ENCODE data around the gene GUCY1A1.
A peak's percentile ranks its signal among the peaks of the same experiment; 100 is the strongest.

Gene GUCY1A1, protein sequence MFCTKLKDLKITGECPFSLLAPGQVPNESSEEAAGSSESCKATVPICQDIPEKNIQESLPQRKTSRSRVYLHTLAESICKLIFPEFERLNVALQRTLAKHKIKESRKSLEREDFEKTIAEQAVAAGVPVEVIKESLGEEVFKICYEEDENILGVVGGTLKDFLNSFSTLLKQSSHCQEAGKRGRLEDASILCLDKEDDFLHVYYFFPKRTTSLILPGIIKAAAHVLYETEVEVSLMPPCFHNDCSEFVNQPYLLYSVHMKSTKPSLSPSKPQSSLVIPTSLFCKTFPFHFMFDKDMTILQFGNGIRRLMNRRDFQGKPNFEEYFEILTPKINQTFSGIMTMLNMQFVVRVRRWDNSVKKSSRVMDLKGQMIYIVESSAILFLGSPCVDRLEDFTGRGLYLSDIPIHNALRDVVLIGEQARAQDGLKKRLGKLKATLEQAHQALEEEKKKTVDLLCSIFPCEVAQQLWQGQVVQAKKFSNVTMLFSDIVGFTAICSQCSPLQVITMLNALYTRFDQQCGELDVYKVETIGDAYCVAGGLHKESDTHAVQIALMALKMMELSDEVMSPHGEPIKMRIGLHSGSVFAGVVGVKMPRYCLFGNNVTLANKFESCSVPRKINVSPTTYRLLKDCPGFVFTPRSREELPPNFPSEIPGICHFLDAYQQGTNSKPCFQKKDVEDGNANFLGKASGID

DNA sequence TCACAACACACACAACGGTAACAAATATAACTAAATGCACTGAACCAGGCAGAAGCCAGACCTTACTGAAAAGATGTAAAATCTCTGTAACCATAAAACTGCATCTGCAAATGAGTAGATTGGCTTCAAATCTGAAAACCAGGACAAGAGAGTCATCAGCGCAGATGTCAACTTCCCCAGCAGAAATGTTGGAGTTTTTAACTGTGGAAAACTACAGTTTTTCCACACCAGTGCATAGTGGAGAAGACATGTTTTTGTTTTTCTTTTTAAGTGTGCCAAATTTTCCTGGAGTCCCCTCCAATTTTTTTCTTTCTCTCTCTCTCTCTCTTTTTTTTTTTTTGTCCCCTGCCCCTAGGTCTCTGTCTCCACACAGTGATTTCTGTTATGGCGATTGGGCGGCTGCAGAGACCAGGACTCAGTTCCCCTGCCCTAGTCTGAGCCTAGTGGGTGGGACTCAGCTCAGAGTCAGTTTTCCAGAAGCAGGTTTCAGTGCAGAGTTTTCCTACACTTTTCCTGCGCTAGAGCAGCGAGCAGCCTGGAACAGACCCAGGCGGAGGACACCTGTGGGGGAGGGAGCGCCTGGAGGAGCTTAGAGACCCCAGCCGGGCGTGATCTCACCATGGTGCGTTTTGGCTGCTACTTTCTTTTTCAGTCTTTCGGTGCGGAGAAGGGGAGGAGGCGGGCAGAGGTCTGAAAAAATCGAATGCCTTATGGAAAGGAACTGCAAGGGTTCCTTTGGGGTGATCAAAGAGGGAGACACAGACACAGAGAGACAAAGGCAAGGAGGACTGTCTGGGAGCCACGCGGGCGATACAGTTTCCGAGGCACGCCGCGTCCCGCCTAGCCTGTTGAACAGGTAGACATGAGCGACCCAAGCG is at the start of gene GUCY1A1:
Gene GUCY1A1, plus strand, starts transcription at position 505 of the 878 bp plus-strand sequence. CDS start 30,020 bp downstream, outside the sequence.
- DNase-seq (ENCODE audit: low spot score) (no peak), ATAC-seq (ENCODE audit: low read depth) (peak; percentile 40)
- TF ChIP-seq, protein P1, sequence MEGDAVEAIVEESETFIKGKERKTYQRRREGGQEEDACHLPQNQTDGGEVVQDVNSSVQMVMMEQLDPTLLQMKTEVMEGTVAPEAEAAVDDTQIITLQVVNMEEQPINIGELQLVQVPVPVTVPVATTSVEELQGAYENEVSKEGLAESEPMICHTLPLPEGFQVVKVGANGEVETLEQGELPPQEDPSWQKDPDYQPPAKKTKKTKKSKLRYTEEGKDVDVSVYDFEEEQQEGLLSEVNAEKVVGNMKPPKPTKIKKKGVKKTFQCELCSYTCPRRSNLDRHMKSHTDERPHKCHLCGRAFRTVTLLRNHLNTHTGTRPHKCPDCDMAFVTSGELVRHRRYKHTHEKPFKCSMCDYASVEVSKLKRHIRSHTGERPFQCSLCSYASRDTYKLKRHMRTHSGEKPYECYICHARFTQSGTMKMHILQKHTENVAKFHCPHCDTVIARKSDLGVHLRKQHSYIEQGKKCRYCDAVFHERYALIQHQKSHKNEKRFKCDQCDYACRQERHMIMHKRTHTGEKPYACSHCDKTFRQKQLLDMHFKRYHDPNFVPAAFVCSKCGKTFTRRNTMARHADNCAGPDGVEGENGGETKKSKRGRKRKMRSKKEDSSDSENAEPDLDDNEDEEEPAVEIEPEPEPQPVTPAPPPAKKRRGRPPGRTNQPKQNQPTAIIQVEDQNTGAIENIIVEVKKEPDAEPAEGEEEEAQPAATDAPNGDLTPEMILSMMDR (IDR thresholded peaks at IDR 0.05; ENCODE audit: poor library complexity, severe bottlenecking), result no peak
- peaks cover 45% of the 10 kb centered on the region for H3K27me3 ChIP-seq (ENCODE audit: insufficient read depth, poor library complexity, severe bottlenecking)
- no peak within 1 kb of the TSS for H3K27ac ChIP-seq (ENCODE audit: poor library complexity, severe bottlenecking)
- peak within 1 kb of the TSS; percentile 22 for H3K4me3 ChIP-seq (ENCODE audit: severe bottlenecking)
- no peaks in the 10 kb centered on the region for H3K9me3 ChIP-seq (ENCODE audit: severe bottlenecking)
- H3K36me3 ChIP-seq (ENCODE audit: low read depth), result no peaks in the 10 kb centered on the region
- no peaks in the 10 kb centered on the region for H3K4me1 ChIP-seq (ENCODE audit: insufficient read depth, poor library complexity, severe bottlenecking)

DNA sequence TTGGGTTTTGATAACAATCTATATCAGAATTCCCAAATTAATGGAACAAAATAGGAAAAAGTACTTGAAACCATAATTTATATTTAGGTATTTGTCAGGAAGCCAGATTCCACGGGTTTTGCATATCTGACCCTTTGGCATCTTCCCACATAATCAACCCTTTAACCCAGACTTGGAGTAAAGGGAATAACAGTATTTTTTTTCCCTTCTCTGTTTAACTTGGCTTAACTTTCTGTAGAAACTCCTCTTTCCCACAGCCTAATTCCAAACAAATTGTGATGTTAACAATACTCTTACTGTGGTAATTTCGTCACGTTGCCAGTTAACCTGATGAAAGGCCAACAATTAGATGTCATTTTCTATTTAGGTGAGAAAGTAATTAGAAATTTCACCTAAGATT is 49.4 kb upstream of the GUCY1A1 start:
- DNase-seq (ENCODE audit: low spot score), result no peak
- no peaks in the 10 kb centered on the region for H3K4me1 ChIP-seq (ENCODE audit: insufficient read depth, poor library complexity, severe bottlenecking)

DNA sequence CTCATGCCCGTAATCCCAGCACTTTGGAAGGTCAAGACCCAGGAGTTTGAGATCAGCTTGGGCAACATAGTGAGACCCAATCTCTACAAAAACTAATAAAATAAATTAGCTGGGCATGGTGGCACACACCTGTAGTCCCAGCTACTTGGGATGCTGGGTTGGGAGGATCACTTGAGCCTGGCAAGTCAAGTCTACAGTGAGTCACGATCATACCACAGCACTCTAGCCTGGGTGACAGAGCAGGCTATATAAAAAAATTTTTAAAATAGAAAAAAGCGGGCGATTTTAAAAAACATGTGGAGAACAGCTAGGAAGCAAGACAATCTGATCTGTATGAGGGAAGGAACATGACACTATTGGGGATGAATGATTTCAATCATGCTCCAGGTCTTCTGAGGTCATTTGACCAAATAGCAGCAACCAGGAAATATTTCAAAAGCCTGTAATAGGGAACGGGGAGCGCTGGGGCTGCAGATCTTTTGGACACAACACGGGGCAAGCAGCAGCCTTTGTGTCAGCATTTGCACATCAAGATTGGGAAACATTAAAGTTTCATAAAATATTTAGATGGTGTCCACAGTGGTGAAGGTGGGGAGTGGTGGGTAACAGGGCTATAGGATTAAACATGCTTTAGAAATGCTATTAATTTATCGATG is 48.3 kb upstream of the GUCY1A1 start:
- DNase-seq (ENCODE audit: low spot score), result no peak

More for the DNA sequence above, 49.4 kb upstream of the GUCY1A1 start:
- TF ChIP-seq, protein P1 (IDR thresholded peaks at IDR 0.05; ENCODE audit: poor library complexity, severe bottlenecking), result no peak
- ATAC-seq (ENCODE audit: low read depth), result no peak
- Histone ChIP-seq H3K27me3 (ENCODE audit: insufficient read depth, poor library complexity, severe bottlenecking) (no peaks in the 10 kb centered on the region), H3K4me3 (ENCODE audit: severe bottlenecking) (no peak overlapping the region), H3K36me3 (ENCODE audit: low read depth) (no peaks in the 10 kb centered on the region), H3K9me3 (ENCODE audit: severe bottlenecking) (no peaks in the 10 kb centered on the region), H3K27ac (ENCODE audit: poor library complexity, severe bottlenecking) (no peak overlapping the region)

DNA sequence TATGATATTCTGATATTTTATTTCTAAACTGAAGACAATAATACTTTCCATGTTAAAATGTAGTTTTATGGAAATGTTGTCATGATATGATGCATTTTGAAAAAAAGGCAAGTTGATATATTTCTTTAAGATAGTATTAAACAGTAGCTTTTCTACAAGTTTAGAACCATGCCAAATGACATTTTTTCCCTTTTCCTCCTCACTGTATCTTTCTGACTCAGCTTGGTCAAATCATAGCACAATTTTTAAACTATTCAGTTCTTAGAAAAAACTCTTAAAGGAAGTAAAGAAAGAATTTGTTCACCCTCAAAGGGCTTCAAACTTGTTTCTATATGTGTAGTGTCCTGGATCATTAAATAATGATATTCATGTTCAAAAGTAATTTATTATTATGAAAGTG is 46.0 kb upstream of the GUCY1A1 start:
- no peak for DNase-seq (ENCODE audit: low spot score)
- TF ChIP-seq, protein P1 (IDR thresholded peaks at IDR 0.05; ENCODE audit: poor library complexity, severe bottlenecking), result no peak
- Histone ChIP-seq H3K9me3 (ENCODE audit: severe bottlenecking) (no peaks in the 10 kb centered on the region), H3K4me3 (ENCODE audit: severe bottlenecking) (no peak overlapping the region), H3K27me3 (ENCODE audit: insufficient read depth, poor library complexity, severe bottlenecking) (no peaks in the 10 kb centered on the region), H3K27ac (ENCODE audit: poor library complexity, severe bottlenecking) (no peak overlapping the region), H3K4me1 (ENCODE audit: insufficient read depth, poor library complexity, severe bottlenecking) (no peaks in the 10 kb centered on the region), H3K36me3 (ENCODE audit: low read depth) (no peaks in the 10 kb centered on the region)
- no peak for ATAC-seq (ENCODE audit: low read depth)

More for the DNA sequence above, 48.3 kb upstream of the GUCY1A1 start:
- Histone ChIP-seq H3K4me3 (ENCODE audit: severe bottlenecking) (no peak overlapping the region), H3K36me3 (ENCODE audit: low read depth) (no peaks in the 10 kb centered on the region), H3K9me3 (ENCODE audit: severe bottlenecking) (no peaks in the 10 kb centered on the region), H3K27ac (ENCODE audit: poor library complexity, severe bottlenecking) (no peak overlapping the region), H3K4me1 (ENCODE audit: insufficient read depth, poor library complexity, severe bottlenecking) (no peaks in the 10 kb centered on the region), H3K27me3 (ENCODE audit: insufficient read depth, poor library complexity, severe bottlenecking) (no peaks in the 10 kb centered on the region)
- ATAC-seq (ENCODE audit: low read depth), result no peak
- TF ChIP-seq, protein P1 (IDR thresholded peaks at IDR 0.05; ENCODE audit: poor library complexity, severe bottlenecking), result no peak

All from RWPE2 (cell line).